ENCODE results near the gene ENO1.
A peak's percentile ranks its signal among the peaks of the same experiment; 100 is the strongest.
"Not testable (repeated sequence)": the region's sequence is repeated elsewhere in the genome, so short reads cannot be mapped to it uniquely, and the experiment has no call there.

ENO1 gene

DNA sequence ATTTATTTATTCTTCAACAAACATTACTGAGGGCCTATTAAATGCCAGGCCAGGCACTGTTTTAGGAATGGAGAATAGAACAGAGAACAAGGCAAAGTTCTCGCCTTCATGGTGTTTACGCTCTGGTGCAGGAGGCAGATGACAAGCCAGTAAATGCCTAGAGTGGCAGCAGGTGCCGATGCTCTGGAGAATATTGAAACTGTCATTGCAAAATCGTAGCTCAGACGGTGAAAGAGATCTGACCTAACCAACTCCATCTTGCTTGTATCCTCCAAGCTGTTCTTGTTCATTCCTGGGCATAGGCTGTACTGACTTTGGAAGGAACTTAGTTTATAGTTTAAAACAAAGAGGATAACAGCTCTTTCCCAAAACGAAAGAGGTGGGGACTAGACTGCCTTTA is 13.5 kb upstream of the ENO1 start:
- DNase-seq = no peak

- no peak for DNase-seq
Measured at GRCh38 chr1:8891401-8891800, 12.9 kb upstream of the ENO1 start.

GRCh38 chr1:8889925-8890785 is 11.7 kb upstream of the ENO1 start:
- DNase-seq = peak; percentile 47

GRCh38 chr1:8889103-8889846 is 10.8 kb upstream of the ENO1 start:
- no peak for DNase-seq

DNA sequence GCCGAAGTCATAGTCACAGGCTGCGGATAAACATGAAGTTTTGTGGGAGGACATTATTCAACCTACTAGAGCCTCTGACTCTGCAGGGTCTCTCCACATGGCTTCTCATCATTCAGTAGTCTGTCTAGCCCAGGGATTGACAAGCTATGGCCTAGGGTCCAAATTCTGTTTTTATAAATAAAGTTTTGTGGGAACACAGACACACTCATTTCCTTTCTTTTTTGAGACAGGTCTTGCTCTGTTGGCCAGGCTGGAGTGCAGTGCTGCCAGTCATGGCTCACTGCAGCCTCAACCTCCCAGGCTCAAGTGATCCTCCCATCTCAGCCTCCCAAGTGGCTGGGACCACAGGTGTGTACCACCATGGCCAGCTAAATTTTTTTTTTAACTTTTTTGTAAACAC is 8.1 kb upstream of the ENO1 start:
- no peak for DNase-seq

- DNase-seq = not testable (repeated sequence)
Measured at GRCh38 chr1:8886031-8886524, 7.6 kb upstream of the ENO1 start.

- DNase-seq = not testable (repeated sequence)
Measured at GRCh38 chr1:8884105-8884504, 5.6 kb upstream of the ENO1 start.

DNA sequence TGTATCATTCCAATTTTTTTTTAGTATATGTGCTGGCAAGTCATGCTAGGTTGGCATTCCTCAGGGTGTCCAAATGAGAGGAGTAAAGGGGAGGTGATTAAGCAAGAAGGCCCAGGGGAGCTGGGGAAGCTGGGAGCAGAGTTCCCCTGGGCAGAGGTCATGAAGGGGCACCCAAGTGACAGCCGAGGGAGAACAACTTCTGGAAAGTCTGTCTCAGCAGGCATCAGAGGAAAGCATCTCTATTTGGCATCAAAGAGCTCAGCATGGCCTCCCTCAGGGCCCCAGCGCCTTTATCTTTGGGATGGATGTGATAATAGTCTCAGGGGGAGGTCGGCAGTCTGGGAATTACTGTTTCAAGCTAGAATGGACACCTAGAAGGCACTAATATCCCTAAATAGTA is 5.0 kb upstream of the ENO1 start:
- DNase-seq = no peak

- no peak for DNase-seq
Measured at GRCh38 chr1:8879922-8880676, 1.6 kb upstream of the ENO1 start.

- DNase-seq = no peak
Measured at GRCh38 chr1:8879464-8879921, 1.0 kb upstream of the ENO1 start.

GRCh38 chr1:8878698-8879463 is 395 bp upstream of the ENO1 start:
- peak; percentile 82 for DNase-seq

DNA sequence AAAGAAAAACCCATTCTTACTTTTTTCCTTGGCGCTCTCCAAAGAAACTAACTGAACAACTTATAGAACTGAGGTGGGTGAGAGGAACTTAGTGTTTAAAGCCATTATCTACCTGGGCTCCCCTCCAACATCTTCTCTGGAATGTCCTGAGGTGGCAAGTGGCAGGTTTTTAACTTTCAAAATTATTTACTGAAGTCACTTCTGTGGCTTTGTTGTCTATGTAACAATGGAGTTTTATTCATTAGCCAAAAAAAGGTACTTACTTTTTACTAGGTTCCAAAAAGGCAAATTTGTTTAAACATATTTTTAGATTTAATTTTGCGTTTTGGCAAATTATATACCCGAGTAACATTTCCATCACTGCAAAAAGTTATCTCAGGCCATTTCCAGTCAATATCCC is 2.4 kb downstream of the ENO1 start:
- DNase-seq = no peak

GRCh38 chr1:8875216-8875861 is 3.1 kb downstream of the ENO1 start:
- no peak for DNase-seq

DNA sequence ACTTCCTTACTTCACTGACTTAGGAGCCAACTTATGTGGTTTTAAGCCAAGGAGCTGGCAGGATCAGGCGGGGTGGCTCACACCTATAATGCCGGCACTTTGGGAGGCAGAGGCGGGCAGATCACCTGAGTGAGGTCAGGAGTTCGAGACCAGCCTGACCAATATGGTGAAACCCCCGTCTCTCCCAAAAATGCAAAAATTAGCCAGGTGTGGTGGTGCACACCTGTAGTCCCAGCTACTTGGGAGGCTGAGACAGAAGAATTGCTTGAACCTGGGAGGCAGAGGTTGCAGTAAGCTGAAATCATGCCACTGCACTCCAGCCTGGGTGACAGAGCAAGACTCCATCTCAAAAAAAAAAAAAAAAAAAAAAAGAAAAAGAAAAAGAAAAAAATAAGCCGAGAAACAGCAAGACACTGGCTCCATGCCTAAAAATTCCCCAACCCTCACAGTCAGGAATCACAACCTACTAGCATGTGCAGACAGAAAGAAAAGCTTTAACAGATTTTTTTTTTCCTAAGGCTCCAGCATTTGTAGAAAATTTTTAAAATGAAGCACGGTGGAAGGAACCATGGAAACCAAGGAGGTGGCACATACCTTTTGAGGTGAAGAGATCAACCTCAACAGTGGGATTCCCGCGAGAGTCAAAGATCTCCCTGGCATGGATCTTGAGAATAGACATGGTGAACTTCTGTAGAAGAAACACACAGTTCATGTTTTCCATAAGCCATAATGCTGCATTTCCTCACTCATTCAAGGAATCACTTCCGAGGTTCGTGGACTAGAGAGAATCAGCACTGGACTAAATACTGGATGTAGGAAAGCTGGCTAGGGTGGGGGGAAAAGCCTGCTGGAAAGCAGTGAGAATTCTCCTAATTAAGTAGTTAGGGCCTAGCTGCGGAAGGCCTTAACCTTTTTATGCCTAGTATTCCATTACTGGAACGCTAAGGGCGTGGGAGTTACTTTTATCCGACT is 4.0 kb downstream of the ENO1 start:
- no peak for DNase-seq

- DNase-seq = no peak
Measured at GRCh38 chr1:8873506-8874229, 4.8 kb downstream of the ENO1 start.

- no peak for DNase-seq
Measured at GRCh38 chr1:8873001-8873400, 5.5 kb downstream of the ENO1 start.

DNA sequence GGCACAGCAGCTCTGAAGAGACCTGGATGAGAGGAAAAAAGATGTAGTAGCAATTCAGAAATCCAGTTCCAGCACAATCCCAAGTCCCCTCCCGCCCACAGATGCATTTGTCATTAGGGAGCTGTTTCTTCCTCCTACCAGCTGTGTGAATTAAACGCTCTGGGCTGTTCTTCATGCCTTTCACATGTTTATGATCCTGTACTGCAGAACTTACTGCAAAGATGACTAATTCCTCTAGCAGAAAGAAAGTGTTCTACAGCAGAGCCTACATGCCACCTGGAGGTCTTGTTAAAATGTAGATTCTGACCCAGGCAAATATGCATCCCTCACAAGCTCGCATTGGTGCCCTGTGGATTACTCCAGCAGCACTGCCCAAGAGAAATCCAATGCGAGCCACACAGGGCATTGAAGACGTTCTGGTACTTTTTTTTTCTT is 6.5 kb downstream of the ENO1 start:
- DNase-seq = no peak

GRCh38 chr1:8871539-8871935 is 6.9 kb downstream of the ENO1 start:
- DNase-seq = no peak

GRCh38 chr1:8870616-8871538 is 7.6 kb downstream of the ENO1 start:
- DNase-seq = no peak
